AG09309 (cell line): ENCODE results near the gene DAAM2.

ENCODE experiments used
- DNase-seq: peaks from one replicate; pipeline ENCODE4 v3.0.0-alpha.2; 2010; ENCODE audit warnings: low read depth
- H3K4me3 ChIP-seq: 2 replicates; pipeline ENCODE4 v1.5.1; 2011; ENCODE audit warnings: mild to moderate bottlenecking, low read depth, low read length, moderate library complexity; ENCODE audit not compliant: control insufficient read depth
- CTCF ChIP-seq: IDR thresholded peaks from 2 replicates; pipeline ENCODE4 v1.5.1; 2011; ENCODE audit warnings: mild to moderate bottlenecking, low read depth, low read length, inconsistent platforms; ENCODE audit not compliant: insufficient read depth, control insufficient read depth; ENCODE audit errors: missing control alignments

The DAAM2 gene

GRCh38 chr6:39931607-39932006, 139.4 kb downstream of the DAAM2 start:
- TF ChIP-seq CTCF, result no peak
- no peak overlapping the region for H3K4me3 ChIP-seq
- no peak for DNase-seq

DNA sequence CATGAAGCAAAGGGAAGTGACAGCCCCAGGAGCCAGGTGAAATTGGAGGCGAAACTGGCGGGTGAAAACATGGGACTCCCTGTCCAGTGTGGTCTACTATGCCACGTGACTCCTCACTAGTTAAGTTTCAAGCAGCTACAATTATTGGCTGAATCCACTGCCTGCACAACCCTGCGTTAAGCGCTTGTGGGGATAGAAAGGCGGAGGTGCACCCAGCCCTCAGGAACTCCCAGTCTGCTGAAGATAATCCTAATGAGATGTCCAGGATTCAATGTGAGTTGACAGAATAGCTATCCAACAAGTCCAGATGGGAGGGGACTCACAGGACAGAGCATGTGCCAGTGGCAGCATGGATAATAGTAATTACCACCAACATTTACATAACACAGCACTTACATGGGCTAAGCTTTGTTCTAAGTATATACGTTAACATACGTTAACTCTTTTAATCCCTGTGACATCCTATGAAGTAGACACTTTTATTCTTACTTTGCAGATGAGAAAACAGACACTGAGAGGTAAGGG, 140.3 kb downstream of the DAAM2 start:
- H3K4me3 ChIP-seq, result no peak overlapping the region
- no peak for DNase-seq
- TF ChIP-seq CTCF, result no peak

DNA sequence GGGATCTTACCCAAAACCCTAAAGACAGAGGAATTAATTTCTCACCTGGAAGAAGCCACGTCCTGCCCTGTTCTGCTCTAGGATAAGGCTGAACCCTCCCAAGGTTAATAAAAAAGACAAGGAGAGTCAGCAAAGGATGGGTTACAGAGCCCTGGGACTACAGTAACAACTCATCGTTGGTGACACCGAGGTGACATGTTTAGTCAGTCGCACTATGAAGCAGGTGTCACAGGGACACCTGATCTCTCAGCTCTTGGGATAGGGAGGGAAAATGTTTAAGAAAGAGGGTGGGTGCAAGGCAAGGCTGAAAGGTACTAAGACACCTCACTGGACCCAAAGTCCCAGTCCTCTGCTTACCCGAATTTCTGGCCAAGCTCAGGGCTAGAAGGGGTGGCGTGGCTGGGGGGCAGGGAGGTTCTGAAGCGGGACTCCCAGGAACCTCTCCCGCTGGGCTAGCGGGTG, 141.5 kb downstream of the DAAM2 start:
- H3K4me3 ChIP-seq, result peak overlapping the region; percentile 85
- TF ChIP-seq CTCF, result no peak
- DNase-seq, result no peak

DNA sequence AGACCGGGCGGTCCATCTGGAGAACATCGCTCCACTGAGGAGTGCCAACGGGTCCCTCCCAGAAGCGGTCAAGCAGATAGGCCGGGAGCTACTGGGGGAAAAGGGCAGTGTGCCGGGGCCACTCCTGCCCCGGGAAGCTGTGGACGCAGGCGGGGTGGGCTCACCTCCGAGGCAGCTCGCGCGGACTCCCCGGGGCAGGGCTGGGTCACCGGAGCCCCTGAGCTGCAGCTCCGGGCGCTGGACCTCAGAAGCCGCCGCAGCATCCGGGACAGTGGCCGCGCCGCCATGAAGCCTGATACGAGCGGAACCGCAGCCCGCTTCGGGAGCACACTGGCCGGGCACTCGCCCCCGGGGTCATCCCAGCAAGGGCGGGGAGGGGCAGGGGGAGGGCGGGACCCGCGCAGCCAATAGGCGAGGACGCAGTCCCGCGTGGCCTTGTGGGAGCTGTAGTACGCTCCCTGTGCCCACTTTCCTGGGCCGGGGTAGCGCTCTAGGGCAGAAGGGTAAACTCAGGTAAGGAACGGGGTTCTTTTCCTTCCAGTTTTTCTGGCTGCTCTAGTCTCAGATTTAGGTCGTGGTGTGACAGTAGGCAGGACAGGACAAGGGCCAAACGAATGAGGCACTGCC, 142.1 kb downstream of the DAAM2 start, which contains the start of gene MOCS1:
TSS of gene MOCS1 (minus strand) at position 332 of the 627 bp plus-strand sequence. CDS start at position 287, 45 bp downstream.
- peak within 1 kb of the TSS; percentile 85 for H3K4me3 ChIP-seq
- TF ChIP-seq CTCF, result no peak
- DNase-seq, result no peak

DNA sequence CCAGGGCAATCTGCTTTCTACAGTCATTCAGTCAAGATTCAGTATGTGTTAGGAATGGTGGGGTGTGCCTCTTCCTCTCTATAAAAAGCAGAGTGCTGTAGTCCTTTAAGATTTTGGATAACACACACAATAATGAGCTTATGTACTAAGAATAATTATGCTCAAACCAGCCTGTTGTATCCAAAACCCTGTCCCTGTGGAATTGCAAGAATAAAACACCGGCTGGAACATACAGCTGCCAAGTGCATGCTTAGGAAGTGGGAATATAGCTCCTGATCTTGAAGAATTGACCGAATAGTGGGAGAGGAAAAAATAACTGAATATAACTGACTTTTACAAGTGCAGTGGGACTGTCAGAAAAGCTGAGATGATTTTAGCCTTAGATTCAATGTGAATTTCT, 143.1 kb downstream of the DAAM2 start:
- no peak for DNase-seq
- TF ChIP-seq CTCF, result no peak

DNA sequence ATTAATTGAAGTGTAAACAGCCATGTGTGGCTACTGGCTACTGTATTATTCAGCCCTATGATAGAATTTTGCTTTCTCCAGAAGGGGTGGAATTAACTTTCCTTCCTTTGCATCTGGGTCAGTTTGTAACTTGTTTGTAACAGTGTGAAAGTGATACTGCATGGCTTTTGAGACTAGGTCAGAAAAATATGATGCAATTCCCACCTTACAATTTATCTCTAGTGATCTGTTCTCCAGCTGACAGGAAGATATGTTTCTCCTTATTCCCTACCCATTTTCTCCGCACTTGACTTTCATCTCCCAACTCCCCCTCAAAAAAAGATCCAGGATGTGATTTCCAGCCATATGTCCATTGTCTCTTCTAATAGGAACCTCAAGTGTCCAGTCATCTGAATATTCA, 144.7 kb downstream of the DAAM2 start:
- DNase-seq, result no peak
- no peak overlapping the region for H3K4me3 ChIP-seq
- no peak for TF ChIP-seq CTCF

More for the DNA sequence above, 143.1 kb downstream of the DAAM2 start:
- H3K4me3 ChIP-seq, result no peak overlapping the region
